ENCODE results near the gene PAIP2.

Gene PAIP2

DNA sequence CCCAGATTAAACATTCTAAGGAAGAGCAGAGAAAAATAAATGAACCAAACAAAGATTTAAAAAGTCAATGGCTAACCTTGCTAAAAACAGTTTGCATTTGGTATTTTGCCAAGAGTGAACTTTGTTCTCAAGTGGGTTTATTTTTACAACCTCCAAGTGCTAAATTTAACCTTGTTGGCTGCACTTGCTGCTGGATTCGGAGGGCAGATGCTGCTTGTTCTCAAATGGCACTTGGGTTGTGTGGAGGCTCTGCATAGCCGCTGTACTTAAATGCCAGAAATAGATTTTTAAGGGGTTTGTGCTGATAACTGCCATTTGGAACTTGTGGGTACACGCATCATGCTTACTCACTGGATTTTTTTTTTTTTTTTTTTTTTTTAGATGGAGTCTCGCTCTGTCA, 75.6 kb downstream of the PAIP2 start:
- intact Hi-C loops (cut with DNase I): loop anchor here (10.0 kb wide), 1 partner anchor 148 kb away; the partner anchor contains the start of gene UBE2D2
- DNase-seq: peak in 14 of 42 donors; percentile 16 to 78 (median 47)

DNA sequence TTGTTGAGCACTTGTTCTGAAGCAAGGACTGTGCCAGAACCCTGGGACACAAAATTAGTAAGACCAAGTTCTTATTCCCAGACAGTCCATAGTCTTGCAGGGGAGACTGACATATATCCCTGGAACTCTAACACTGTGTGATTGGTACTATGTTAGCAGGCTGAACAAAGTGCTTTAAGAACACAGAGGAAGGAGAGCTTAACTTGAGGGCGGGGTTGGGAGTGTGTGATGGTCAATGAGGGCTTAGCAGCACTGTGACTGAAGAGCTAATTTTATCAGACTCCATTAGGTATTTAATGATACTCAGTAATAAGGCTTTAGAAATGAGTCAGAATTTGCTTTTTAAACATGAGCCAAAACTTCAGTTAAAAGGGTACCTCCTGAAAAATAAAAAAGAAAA, 77.1 kb downstream of the PAIP2 start:
- intact Hi-C loops (cut with DNase I): loop anchor here (10.0 kb wide), 1 partner anchor 146 kb away; the partner anchor contains the start of gene UBE2D2
- peak in 2 of 42 donors; percentile 1 to 8 for DNase-seq
